Fibroblast of pulmonary artery (primary cell): ENCODE data around the gene ANKRD18B.
A peak's percentile ranks its signal among the peaks of the same experiment; 100 is the strongest.

Experiments used
- DNase-seq: peaks from one replicate; pipeline ENCODE4 v3.0.0-alpha.2; 2010; ENCODE audit warnings: low read depth
- H3K4me3 ChIP-seq: replicated peaks from 2 replicates; pipeline ENCODE4 v1.5.1; 2011; ENCODE audit warnings: low read depth, mild to moderate bottlenecking, control low read depth, low read length, moderate library complexity
- CTCF ChIP-seq: IDR thresholded peaks from 2 replicates; pipeline ENCODE4 v1.5.1; 2011; ENCODE audit warnings: mild to moderate bottlenecking, control low read depth, low read length, inconsistent platforms; ENCODE audit errors: missing control alignments

Gene ANKRD18B

GRCh38 chr9:33619666-33620404 is 95.8 kb downstream of the ANKRD18B start:
- TF ChIP-seq CTCF = no peak
- no peak overlapping the region for H3K4me3 ChIP-seq
- DNase-seq = peak; percentile 89

GRCh38 chr9:33620738-33621439 is 96.8 kb downstream of the ANKRD18B start:
- DNase-seq = peak; percentile 60
- no peak for TF ChIP-seq CTCF
- no peak overlapping the region for H3K4me3 ChIP-seq
